NCI-H1436 treated with DMSO at 0.1 percent for 48 hours (cell line): ENCODE measurements around the gene CIZ1.
"Not testable (repeated sequence)": the region's sequence is repeated elsewhere in the genome, so short reads cannot be mapped to it uniquely, and the experiment has no call there.

Experiments
- DNase-seq: peaks from one replicate; lab custom pipeline; 2025; lab: John Stamatoyannopoulos, UW

Gene CIZ1

GRCh38 chr9:128190516-128191405 lies 611 bp downstream of the CIZ1 start:
- DNase-seq = no peak

GRCh38 chr9:128190013-128190412 lies 1.4 kb downstream of the CIZ1 start:
- DNase-seq = no peak

GRCh38 chr9:128188209-128188608 lies 3.2 kb downstream of the CIZ1 start:
- no peak for DNase-seq

GRCh38 chr9:128187361-128187760 lies 4.0 kb downstream of the CIZ1 start:
- DNase-seq = no peak

GRCh38 chr9:128185979-128186965 lies 5.1 kb downstream of the CIZ1 start:
- DNase-seq = no peak

GRCh38 chr9:128182893-128183588 lies 8.3 kb downstream of the CIZ1 start:
- DNase-seq = no peak

GRCh38 chr9:128181480-128181879 lies 9.9 kb downstream of the CIZ1 start:
- not testable (repeated sequence) for DNase-seq

- no peak for DNase-seq
Measured at GRCh38 chr9:128180447-128180846, 10.9 kb downstream of the CIZ1 start.

GRCh38 chr9:128180001-128180400 lies 11.4 kb downstream of the CIZ1 start:
- no peak for DNase-seq

- no peak for DNase-seq
Measured at GRCh38 chr9:128178806-128179431, 12.5 kb downstream of the CIZ1 start.

- DNase-seq = no peak
Measured at GRCh38 chr9:128175726-128176125, 15.6 kb downstream of the CIZ1 start.

- no peak for DNase-seq
Measured at GRCh38 chr9:128175102-128175563, 16.2 kb downstream of the CIZ1 start.

- DNase-seq = no peak
Measured at GRCh38 chr9:128174062-128174461, 17.3 kb downstream of the CIZ1 start.

- no peak for DNase-seq
Measured at GRCh38 chr9:128169925-128170324, 21.4 kb downstream of the CIZ1 start.

GRCh38 chr9:128169492-128169891 lies 21.9 kb downstream of the CIZ1 start:
- DNase-seq = no peak

- no peak for DNase-seq
Measured at GRCh38 chr9:128168731-128169308, 22.6 kb downstream of the CIZ1 start.

GRCh38 chr9:128167209-128167608 lies 24.2 kb downstream of the CIZ1 start:
- DNase-seq = no peak

- DNase-seq = no peak
Measured at GRCh38 chr9:128166169-128166568, 25.2 kb downstream of the CIZ1 start.

GRCh38 chr9:128164307-128164885 lies 27.0 kb downstream of the CIZ1 start:
- no peak for DNase-seq

GRCh38 chr9:128163523-128164306 lies 27.7 kb downstream of the CIZ1 start:
- no peak for DNase-seq
